ENCODE results near the gene DIDO1.

GRCh38 chr20:62907384-62908317, 18.7 kb downstream of the DIDO1 start:
- TF ChIP-seq EZH2 (optimal IDR thresholded peaks at IDR 0.05; ENCODE audit: low read depth, low read length) (no peak), CTCF (IDR thresholded peaks at IDR 0.05; ENCODE audit: low read length) (peak; percentile 45)
